Body of pancreas (tissue), 4 donors: Measurements from ENCODE around the gene UBAC1. TPM values are rescaled to one million over a fixed set of nuclear protein-coding genes. Genes with fewer than 3 reads are reported as not detected.
"Not testable (repeated sequence)": the region's sequence is repeated elsewhere in the genome, so short reads cannot be mapped to it uniquely, and the experiment has no call there.

Source experiments
- ATAC-seq: fragments of 150-250 bp; one replicate; pipeline ENCODE4 v1.9.1; 2016
- DNase-seq, 4 donors: peaks; one replicate each; pipeline ENCODE4 v3.0.0-alpha.2; 2019
- H3K27ac ChIP-seq, 4 donors: fragments of 200-600 bp; sonication (generic); 1 replicate in 3 of 4; 2 replicates in 1 of 4; pipeline versions ENCODE4 v1.5.1 to v1.6.1; 2016 to 2019; ENCODE audit warnings: mild to moderate bottlenecking in 1 of 4, mixed read lengths in 1 of 4, moderate library complexity in 1 of 4
- H3K27me3 ChIP-seq, 2 donors: fragments of 200-600 bp; sonication (generic); one replicate each; pipeline ENCODE4 v1.6.0; 2016; ENCODE audit warnings: mild to moderate bottlenecking in 1 of 2
- H3K36me3 ChIP-seq, 2 donors: fragments of 200-600 bp; sonication (generic); replicated peaks in 1 of 2; 2 replicates each; pipeline ENCODE4 v1.5.1; 2016; ENCODE audit warnings: low read depth in 2 of 2; ENCODE audit not compliant: insufficient read depth in 1 of 2
- H3K4me1 ChIP-seq: fragments of 200-600 bp; sonication (generic); one replicate; pipeline ENCODE4 v1.6.0; 2016
- H3K4me3 ChIP-seq, 2 donors: fragments of 200-600 bp; sonication (generic); 1 replicate in 1 of 2; 2 replicates in 1 of 2; pipeline ENCODE4 v1.5.1; 2016 to 2019
- H3K9me3 ChIP-seq, 3 donors: fragments of 200-600 bp; sonication (generic); 1 replicate in 2 of 3; 2 replicates in 1 of 3; pipeline ENCODE4 v1.5.1; 2016
- POLR2A ChIP-seq, 3 donors: fragments of 450-650 bp; IDR thresholded peaks; one replicate each; pipeline ENCODE4 v1.6.1; 2016; ENCODE audit warnings: antibody characterized with exemption in 3 of 3, mild to moderate bottlenecking in 2 of 3
- WGBS, 2 donors: methylation state at CpG; one replicate each; pipeline ENCODE4 v1.1.5; 2017; 5-methylcytosine and 5-hydroxymethylcytosine counted together
- intact Hi-C: fragments of 100-400 bp; cut with DNase I; formaldehyde crosslinking; loops from one replicate; pipeline ENCODE4 v1.15.1; 2023
- total RNA-seq, 2 donors: library from RNA; depleted of rRNA; stranded (reverse); fragments of >200 nt; gene quantifications; one replicate each; pipeline ENCODE4 v1.1.0, GENCODE V29; 2016
- TF ChIP-seq, protein P1 (sequence below), 7 experiments: fragments of 450-650 bp in 4 of 7; fragments of 200-600 bp in 3 of 7; sonication (generic) in 3 of 7; IDR thresholded peaks; one replicate each; pipeline ENCODE4 v1.5.1; 2016 to 2019; ENCODE audit warnings: antibody characterized with exemption in 7 of 7

UBAC1 gene
- total RNA-seq, 2 donors from 2014 or later, result 17.4 to 25.4 TPM

- ATAC-seq (no peak), DNase-seq (no peak)
- peaks cover 0 to 20% of the 10 kb centered on the region in 2 donors for H3K36me3 ChIP-seq
- H3K9me3 ChIP-seq, result no peaks in the 10 kb centered on the region
- 90 to 94% methylated on average over 10 to 12 of the region's 12 CpGs for WGBS, 2 donors
- no peaks in the 10 kb centered on the region for H3K27me3 ChIP-seq
- H3K4me1 ChIP-seq, result no peaks in the 10 kb centered on the region
- H3K27ac ChIP-seq, result no peak overlapping the region
- intact Hi-C loops, result no loop called here
- no peak overlapping the region for H3K4me3 ChIP-seq
- TF ChIP-seq, protein P1, sequence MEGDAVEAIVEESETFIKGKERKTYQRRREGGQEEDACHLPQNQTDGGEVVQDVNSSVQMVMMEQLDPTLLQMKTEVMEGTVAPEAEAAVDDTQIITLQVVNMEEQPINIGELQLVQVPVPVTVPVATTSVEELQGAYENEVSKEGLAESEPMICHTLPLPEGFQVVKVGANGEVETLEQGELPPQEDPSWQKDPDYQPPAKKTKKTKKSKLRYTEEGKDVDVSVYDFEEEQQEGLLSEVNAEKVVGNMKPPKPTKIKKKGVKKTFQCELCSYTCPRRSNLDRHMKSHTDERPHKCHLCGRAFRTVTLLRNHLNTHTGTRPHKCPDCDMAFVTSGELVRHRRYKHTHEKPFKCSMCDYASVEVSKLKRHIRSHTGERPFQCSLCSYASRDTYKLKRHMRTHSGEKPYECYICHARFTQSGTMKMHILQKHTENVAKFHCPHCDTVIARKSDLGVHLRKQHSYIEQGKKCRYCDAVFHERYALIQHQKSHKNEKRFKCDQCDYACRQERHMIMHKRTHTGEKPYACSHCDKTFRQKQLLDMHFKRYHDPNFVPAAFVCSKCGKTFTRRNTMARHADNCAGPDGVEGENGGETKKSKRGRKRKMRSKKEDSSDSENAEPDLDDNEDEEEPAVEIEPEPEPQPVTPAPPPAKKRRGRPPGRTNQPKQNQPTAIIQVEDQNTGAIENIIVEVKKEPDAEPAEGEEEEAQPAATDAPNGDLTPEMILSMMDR (IDR thresholded peaks at IDR 0.05), result no peak
- TF ChIP-seq POLR2A (IDR thresholded peaks at IDR 0.05), result no peak
Observed at GRCh38 chr9:135950135-135950682, 11.0 kb downstream of the UBAC1 start.

DNA sequence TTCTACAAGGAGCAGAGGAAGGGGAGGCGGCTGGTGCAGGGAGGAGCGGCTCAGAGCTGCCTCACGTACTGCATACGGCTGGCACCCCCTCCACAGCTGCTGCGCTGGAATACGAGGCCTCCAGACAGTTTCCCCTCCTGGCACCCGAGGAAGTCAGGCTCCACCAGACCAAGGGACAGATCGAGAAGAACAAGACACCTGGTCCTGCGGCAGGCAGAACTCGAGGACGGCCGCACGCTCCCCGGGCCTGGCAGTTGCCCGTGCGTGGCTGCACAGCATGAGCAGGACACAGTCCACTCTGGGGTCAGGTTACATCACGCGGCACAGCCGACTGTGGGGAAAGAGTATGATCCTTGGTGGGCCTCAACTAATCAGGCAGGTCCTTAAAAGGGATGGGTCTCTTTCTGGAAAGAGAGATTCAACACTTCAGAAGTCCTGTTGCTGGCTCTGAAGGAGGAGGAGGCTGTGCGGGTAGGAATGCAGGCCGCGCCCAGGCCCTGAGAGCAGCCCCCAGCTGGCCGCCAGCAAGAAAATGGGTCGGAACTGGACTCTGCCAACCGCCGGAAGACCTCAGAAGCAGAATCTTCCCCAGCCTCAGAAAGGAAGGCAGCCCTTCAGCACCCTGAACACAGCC is 11.6 kb downstream of the UBAC1 start:
- no peak for DNase-seq
- intact Hi-C loops, result no loop called here
- Histone ChIP-seq H3K27me3 (no peaks in the 10 kb centered on the region), H3K4me1 (no peaks in the 10 kb centered on the region), H3K36me3 (peaks cover 0 to 23% of the 10 kb centered on the region in 2 donors), H3K4me3 (no peak overlapping the region), H3K27ac (no peak overlapping the region), H3K9me3 (no peaks in the 10 kb centered on the region)
- TF ChIP-seq, protein P1 (IDR thresholded peaks at IDR 0.05), result no peak
- TF ChIP-seq POLR2A (IDR thresholded peaks at IDR 0.05), result no peak
- no peak for ATAC-seq
- 93 to 97% methylated on average over 9 to 25 of the region's 26 CpGs for WGBS, 2 donors

GRCh38 chr9:135948968-135949367 is 12.2 kb downstream of the UBAC1 start:
- Histone ChIP-seq H3K27ac (no peak overlapping the region), H3K36me3 (peaks cover 0 to 26% of the 10 kb centered on the region in 2 donors), H3K9me3 (no peaks in the 10 kb centered on the region), H3K27me3 (no peaks in the 10 kb centered on the region), H3K4me1 (no peaks in the 10 kb centered on the region), H3K4me3 (no peak overlapping the region)
- TF ChIP-seq, protein P1 (IDR thresholded peaks at IDR 0.05), result no peak
- TF ChIP-seq POLR2A (IDR thresholded peaks at IDR 0.05), result no peak
- intact Hi-C loops, result no loop called here
- ATAC-seq (no peak), DNase-seq (no peak)
- WGBS, 2 donors, result 84 to 86% methylated on average over 4 of the region's 4 CpGs

GRCh38 chr9:135948446-135948845 is 12.7 kb downstream of the UBAC1 start:
- ATAC-seq (no peak), DNase-seq (no peak)
- Histone ChIP-seq H3K9me3 (no peaks in the 10 kb centered on the region), H3K4me1 (no peaks in the 10 kb centered on the region), H3K27me3 (no peaks in the 10 kb centered on the region), H3K36me3 (peaks cover 0 to 28% of the 10 kb centered on the region in 2 donors), H3K27ac (no peak overlapping the region), H3K4me3 (no peak overlapping the region)
- intact Hi-C loops, result no loop called here
- TF ChIP-seq POLR2A (IDR thresholded peaks at IDR 0.05), result no peak
- TF ChIP-seq, protein P1 (IDR thresholded peaks at IDR 0.05), result no peak
- WGBS, 2 donors, result 91 to 97% methylated on average over 6 to 9 of the region's 11 CpGs

DNA sequence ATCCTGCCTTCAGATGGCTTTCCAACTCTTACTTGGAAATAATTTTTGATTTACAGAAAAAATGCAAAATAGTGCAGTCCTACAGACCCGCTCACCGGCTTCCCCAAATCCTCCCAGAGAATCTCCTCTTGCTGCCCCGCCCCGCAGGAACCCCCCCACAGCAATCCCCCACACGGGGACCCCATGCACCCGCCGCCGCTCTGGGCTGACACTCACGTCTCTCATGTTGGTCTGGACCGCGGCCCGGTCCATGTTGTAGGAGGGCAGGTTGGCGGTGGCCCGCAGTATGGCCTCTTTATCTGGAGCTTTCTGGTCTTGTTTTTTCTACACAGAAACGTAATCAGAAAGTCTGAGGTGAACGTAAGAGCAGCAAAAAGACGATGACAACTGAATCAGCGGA is 13.6 kb downstream of the UBAC1 start:
- Histone ChIP-seq H3K4me1 (no peaks in the 10 kb centered on the region), H3K36me3 (peaks cover 0 to 25% of the 10 kb centered on the region in 2 donors), H3K4me3 (no peak overlapping the region), H3K9me3 (no peaks in the 10 kb centered on the region), H3K27ac (no peak overlapping the region), H3K27me3 (no peaks in the 10 kb centered on the region)
- ATAC-seq, result no peak
- TF ChIP-seq, protein P1 (IDR thresholded peaks at IDR 0.05), result no peak
- TF ChIP-seq POLR2A (IDR thresholded peaks at IDR 0.05), result no peak
- intact Hi-C loops, result no loop called here
- DNase-seq, result no peak
- WGBS, 2 donors, result 92 to 93% methylated on average over 18 of the region's 18 CpGs

DNA sequence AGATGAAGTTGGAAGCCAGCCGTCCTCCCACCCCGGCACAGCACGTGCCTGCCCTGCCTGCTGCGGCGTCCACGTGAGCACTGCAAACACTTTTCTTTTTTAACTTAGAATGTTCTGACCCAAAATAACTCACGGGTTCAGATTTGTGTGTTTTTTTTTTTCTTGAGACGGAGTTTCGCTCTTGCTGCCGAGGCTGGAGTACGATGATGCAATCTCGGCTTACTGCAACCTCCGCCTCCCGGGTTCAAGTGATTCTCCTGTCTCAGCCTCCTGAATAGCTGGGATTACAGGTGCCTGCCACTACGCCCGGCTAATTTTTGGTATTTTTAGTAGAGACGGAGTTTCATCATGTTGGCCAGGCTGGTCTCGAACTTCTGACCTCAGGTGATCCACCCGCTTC is 14.1 kb downstream of the UBAC1 start:
- H3K27me3 ChIP-seq, DNase-seq, H3K4me1 ChIP-seq, H3K4me3 ChIP-seq, H3K27ac ChIP-seq, ATAC-seq, intact Hi-C loops, H3K9me3 ChIP-seq: not testable (repeated sequence)
- 94 to 95% methylated on average over 19 of the region's 19 CpGs for WGBS, 2 donors
- peaks cover 0 to 25% of the 10 kb centered on the region in 2 donors for H3K36me3 ChIP-seq
